ENCODE data around the gene DAGLB. TPM values are rescaled to one million over a fixed set of nuclear protein-coding genes. Genes with fewer than 3 reads are reported as not detected.

Gene DAGLB
- polyA plus RNA-seq, 1 donor (not counting 4 experiments of a cell fraction or from before 2014, with no cell fraction given): 15.5 TPM

DNA sequence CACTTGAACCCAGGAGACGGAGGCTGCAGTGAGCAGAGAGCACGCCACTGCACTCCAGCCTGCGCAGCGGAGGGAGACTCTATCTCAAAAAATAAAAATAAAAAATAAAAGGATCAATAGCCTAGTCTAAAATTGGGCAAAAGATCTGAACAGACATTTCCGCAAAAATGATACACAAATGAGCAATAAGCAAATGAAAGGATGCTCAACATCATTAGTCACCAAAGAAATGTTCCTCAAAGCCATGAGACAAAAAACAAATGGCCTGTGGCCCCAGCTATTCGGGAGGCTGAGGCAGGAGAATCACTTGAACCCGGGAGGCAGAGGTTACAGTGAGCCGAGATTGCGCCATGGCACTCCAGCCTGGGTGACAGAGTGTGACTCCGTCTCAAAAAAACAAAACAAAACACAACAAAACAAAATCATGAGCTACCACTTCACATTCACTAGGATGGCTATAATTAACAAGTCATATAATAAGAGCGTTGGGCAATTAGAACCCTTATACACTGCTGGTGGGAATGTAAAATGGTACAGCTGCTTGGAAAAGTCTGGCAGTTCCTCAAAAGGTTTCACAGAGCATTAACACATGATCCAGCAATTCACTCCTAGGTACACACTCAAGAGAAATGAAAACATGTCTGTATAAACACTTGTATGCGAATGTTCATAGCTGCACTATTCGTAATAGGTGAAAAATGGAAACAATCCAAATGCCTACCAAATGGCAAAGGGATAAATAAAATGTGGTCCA lies 3.1 kb downstream of the DAGLB start:
- H3K9me1 ChIP-seq (ENCODE audit: control insufficient read depth, extremely low read depth, insufficient read depth, low read length): no peaks in the 10 kb centered on the region
- DNase-seq (ENCODE audit: low read depth, low spot score) (no peak), FAIRE-seq (no peak)
- H4K20me1 ChIP-seq (ENCODE audit: control insufficient read depth, extremely low read depth, insufficient read depth, low read length): no peaks in the 10 kb centered on the region
- H3K4me1 ChIP-seq (ENCODE audit: control insufficient read depth, extremely low read depth, insufficient read depth, low read length): peaks cover 18% of the 10 kb centered on the region
- dilution Hi-C loops (cut with MboI; ENCODE audit: extremely low pct_ligation_motif_present, low sequenced_read_pairs): no loop called here
- H3K36me3 ChIP-seq (ENCODE audit: control insufficient read depth in 2 of 2, extremely low read depth in 1 of 2, insufficient read depth in 2 of 2, low read length in 2 of 2): peaks cover 12 to 15% of the 10 kb centered on the region in 2 experiments
- H3K27me3 ChIP-seq (ENCODE audit: control insufficient read depth, extremely low read depth, insufficient read depth, low read length): no peaks in the 10 kb centered on the region
- no peak overlapping the region for H3K9ac ChIP-seq (ENCODE audit: control insufficient read depth, extremely low read depth, insufficient read depth, low read length)
- no peak overlapping the region for H3K4me2 ChIP-seq (ENCODE audit: control insufficient read depth, extremely low read depth, insufficient read depth, low read depth, low read length)
- TF ChIP-seq EZH2 (IDR thresholded peaks at IDR 0.05; ENCODE audit: low read length): no peak
- no peak for TF ChIP-seq CTCF (optimal IDR thresholded peaks at IDR 0.05 in 1 of 3, IDR thresholded peaks at IDR 0.05 in 1 of 3, conservative IDR thresholded peaks at IDR 0.05 in 1 of 3; ENCODE audit: extremely low read depth in 1 of 3, insufficient read depth in 2 of 3, low read length in 3 of 3)
- no peak overlapping the region for H3K27ac ChIP-seq (ENCODE audit: control insufficient read depth, insufficient read depth, low read length)
- peaks cover 49% of the 10 kb centered on the region for H3K79me2 ChIP-seq (ENCODE audit: control insufficient read depth, insufficient read depth, low read length)
- H3K4me3 ChIP-seq (ENCODE audit: control insufficient read depth in 2 of 3, extremely low read depth in 1 of 3, insufficient read depth in 2 of 3, low read depth in 1 of 3, low read length in 3 of 3): no peak overlapping the region
- H2AFZ ChIP-seq (ENCODE audit: control insufficient read depth, low read length): no peak overlapping the region
- H3K9me3 ChIP-seq (ENCODE audit: control insufficient read depth, low read depth, low read length): no peaks in the 10 kb centered on the region

- H3K4me1 ChIP-seq (ENCODE audit: control insufficient read depth, extremely low read depth, insufficient read depth, low read length): peaks cover 14% of the 10 kb centered on the region
- H3K4me3 ChIP-seq (ENCODE audit: control insufficient read depth in 2 of 3, extremely low read depth in 1 of 3, insufficient read depth in 2 of 3, low read depth in 1 of 3, low read length in 3 of 3): no peak overlapping the region
- dilution Hi-C loops (cut with MboI; ENCODE audit: extremely low pct_ligation_motif_present, low sequenced_read_pairs): no loop called here
Observed at GRCh38 chr7:6443372-6443941, 4.3 kb downstream of the DAGLB start.

More at GRCh38 chr7:6443372-6443941, 4.3 kb downstream of the DAGLB start:
- no peaks in the 10 kb centered on the region for H3K27me3 ChIP-seq (ENCODE audit: control insufficient read depth, extremely low read depth, insufficient read depth, low read length)
- H3K9me1 ChIP-seq (ENCODE audit: control insufficient read depth, extremely low read depth, insufficient read depth, low read length): no peaks in the 10 kb centered on the region
- peak; percentile 53 for DNase-seq (ENCODE audit: low read depth, low spot score)
- no peak overlapping the region for H2AFZ ChIP-seq (ENCODE audit: control insufficient read depth, low read length)
- no peak for FAIRE-seq
- no peaks in the 10 kb centered on the region for H4K20me1 ChIP-seq (ENCODE audit: control insufficient read depth, extremely low read depth, insufficient read depth, low read length)
- no peak overlapping the region for H3K4me2 ChIP-seq (ENCODE audit: control insufficient read depth, extremely low read depth, insufficient read depth, low read depth, low read length)
- H3K27ac ChIP-seq (ENCODE audit: control insufficient read depth, insufficient read depth, low read length): peak overlapping the region; percentile 4
- H3K9ac ChIP-seq (ENCODE audit: control insufficient read depth, extremely low read depth, insufficient read depth, low read length): no peak overlapping the region
- H3K79me2 ChIP-seq (ENCODE audit: control insufficient read depth, insufficient read depth, low read length): peaks cover 60% of the 10 kb centered on the region
- no peaks in the 10 kb centered on the region for H3K9me3 ChIP-seq (ENCODE audit: control insufficient read depth, low read depth, low read length)
- TF ChIP-seq EZH2 (IDR thresholded peaks at IDR 0.05; ENCODE audit: low read length): no peak
- TF ChIP-seq CTCF (optimal IDR thresholded peaks at IDR 0.05 in 1 of 3, IDR thresholded peaks at IDR 0.05 in 1 of 3, conservative IDR thresholded peaks at IDR 0.05 in 1 of 3; ENCODE audit: extremely low read depth in 1 of 3, insufficient read depth in 2 of 3, low read length in 3 of 3): peak in 1 of 3 experiments; percentile 12
- H3K36me3 ChIP-seq (ENCODE audit: control insufficient read depth in 2 of 2, extremely low read depth in 1 of 2, insufficient read depth in 2 of 2, low read length in 2 of 2): peaks cover 12 to 15% of the 10 kb centered on the region in 2 experiments
